SK-N-SH (cell line): ENCODE data around the gene SCAMP5.

ENCODE experiments used
- EP300 ChIP-seq, 2 experiments: IDR thresholded peaks; 2 replicates each; pipeline versions ENCODE4 v1.4.0 to v1.6.1; 2012; ENCODE audit warnings: borderline replicate concordance in 1 of 2, low read depth in 1 of 2, low read length in 1 of 2
- EZH2phosphoT487 ChIP-seq: fragments of 200-600 bp; sonication (generic); IDR thresholded peaks from 2 replicates; pipeline ENCODE4 v1.6.1; 2017; ENCODE audit warnings: low read depth, mixed run types, mild to moderate bottlenecking, antibody characterized with exemption, moderate library complexity, borderline replicate concordance
- RAD21 ChIP-seq: IDR thresholded peaks from 2 replicates; pipeline ENCODE4 v1.6.1; 2012; ENCODE audit warnings: mild to moderate bottlenecking, low read length
- SIN3A ChIP-seq: IDR thresholded peaks from 2 replicates; pipeline ENCODE4 v1.6.1; 2012; ENCODE audit warnings: low read depth, mild to moderate bottlenecking, low read length, moderate library complexity, borderline replicate concordance
- SMC3 ChIP-seq: IDR thresholded peaks from 2 replicates; pipeline ENCODE4 v1.6.1; 2012; ENCODE audit warnings: low read depth, low read length, improper control_type of control experiment
- TCF12 ChIP-seq: IDR thresholded peaks from 2 replicates; pipeline ENCODE4 v1.4.0; 2012
- TEAD4 ChIP-seq: IDR thresholded peaks from 2 replicates; pipeline ENCODE4 v1.4.0; 2012; ENCODE audit warnings: mild to moderate bottlenecking, borderline replicate concordance; ENCODE audit not compliant: insufficient read depth
- TF ChIP-seq, protein P1 (sequence below): fragments of 200-600 bp; sonication (generic); IDR thresholded peaks from 2 replicates; pipeline ENCODE4 v1.6.1; 2017; ENCODE audit warnings: antibody characterized with exemption, mild to moderate bottlenecking, moderate library complexity
- TF ChIP-seq, protein P2 (sequence below): IDR thresholded peaks from 2 replicates; pipeline ENCODE4 v1.4.0; 2012; ENCODE audit warnings: low read depth
- TF ChIP-seq, protein P3 (sequence below): IDR thresholded peaks from 2 replicates; pipeline ENCODE4 v1.6.1; 2012; ENCODE audit warnings: mild to moderate bottlenecking, low read depth, low read length, moderate library complexity

DNA sequence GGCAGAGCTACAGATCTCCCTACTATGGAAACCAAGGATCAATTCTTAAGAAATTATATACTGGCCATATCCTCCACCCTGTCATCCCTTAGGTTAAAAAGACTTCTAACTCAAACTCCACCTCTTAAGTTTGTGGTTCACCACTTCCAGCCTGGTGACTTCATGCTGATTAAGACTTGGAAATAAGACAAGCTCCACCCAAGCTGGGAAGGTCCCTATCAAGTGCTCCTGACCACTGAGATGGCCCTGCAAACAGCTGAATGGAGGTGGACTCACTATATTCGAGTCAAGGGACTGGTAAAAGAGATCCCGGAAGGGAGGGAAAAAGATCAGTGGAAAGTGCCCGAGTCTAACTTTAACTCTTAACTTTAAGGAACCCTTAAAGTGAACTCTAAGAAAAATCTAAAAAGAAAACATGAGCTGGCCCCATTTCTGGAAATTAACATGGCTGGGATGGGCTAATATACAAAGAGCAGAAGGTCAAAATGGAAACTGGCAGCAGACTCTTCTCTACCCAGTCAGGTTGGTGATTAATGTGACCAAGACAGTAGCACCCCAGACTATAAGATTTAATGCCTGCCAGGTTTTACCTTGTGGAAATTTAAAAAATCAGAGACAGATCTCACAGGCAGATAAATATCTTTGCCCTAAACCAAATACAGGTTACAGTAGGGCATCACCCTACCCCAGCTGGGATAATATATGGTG is 71.9 kb downstream of the SCAMP5 start:
- TF ChIP-seq, protein P1, sequence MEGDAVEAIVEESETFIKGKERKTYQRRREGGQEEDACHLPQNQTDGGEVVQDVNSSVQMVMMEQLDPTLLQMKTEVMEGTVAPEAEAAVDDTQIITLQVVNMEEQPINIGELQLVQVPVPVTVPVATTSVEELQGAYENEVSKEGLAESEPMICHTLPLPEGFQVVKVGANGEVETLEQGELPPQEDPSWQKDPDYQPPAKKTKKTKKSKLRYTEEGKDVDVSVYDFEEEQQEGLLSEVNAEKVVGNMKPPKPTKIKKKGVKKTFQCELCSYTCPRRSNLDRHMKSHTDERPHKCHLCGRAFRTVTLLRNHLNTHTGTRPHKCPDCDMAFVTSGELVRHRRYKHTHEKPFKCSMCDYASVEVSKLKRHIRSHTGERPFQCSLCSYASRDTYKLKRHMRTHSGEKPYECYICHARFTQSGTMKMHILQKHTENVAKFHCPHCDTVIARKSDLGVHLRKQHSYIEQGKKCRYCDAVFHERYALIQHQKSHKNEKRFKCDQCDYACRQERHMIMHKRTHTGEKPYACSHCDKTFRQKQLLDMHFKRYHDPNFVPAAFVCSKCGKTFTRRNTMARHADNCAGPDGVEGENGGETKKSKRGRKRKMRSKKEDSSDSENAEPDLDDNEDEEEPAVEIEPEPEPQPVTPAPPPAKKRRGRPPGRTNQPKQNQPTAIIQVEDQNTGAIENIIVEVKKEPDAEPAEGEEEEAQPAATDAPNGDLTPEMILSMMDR, result no peak
- TF ChIP-seq TCF12 (no peak), SIN3A (no peak), RAD21 (no peak), SMC3 (no peak), TEAD4 (no peak), EZH2phosphoT487 (no peak), EP300 (IDR thresholded peaks at IDR 0.05; ENCODE audit: borderline replicate concordance in 1 of 2, low read depth in 1 of 2, low read length in 1 of 2) (no peak)
- TF ChIP-seq, protein P2, sequence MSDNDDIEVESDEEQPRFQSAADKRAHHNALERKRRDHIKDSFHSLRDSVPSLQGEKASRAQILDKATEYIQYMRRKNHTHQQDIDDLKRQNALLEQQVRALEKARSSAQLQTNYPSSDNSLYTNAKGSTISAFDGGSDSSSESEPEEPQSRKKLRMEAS, result no peak
- TF ChIP-seq, protein P3, sequence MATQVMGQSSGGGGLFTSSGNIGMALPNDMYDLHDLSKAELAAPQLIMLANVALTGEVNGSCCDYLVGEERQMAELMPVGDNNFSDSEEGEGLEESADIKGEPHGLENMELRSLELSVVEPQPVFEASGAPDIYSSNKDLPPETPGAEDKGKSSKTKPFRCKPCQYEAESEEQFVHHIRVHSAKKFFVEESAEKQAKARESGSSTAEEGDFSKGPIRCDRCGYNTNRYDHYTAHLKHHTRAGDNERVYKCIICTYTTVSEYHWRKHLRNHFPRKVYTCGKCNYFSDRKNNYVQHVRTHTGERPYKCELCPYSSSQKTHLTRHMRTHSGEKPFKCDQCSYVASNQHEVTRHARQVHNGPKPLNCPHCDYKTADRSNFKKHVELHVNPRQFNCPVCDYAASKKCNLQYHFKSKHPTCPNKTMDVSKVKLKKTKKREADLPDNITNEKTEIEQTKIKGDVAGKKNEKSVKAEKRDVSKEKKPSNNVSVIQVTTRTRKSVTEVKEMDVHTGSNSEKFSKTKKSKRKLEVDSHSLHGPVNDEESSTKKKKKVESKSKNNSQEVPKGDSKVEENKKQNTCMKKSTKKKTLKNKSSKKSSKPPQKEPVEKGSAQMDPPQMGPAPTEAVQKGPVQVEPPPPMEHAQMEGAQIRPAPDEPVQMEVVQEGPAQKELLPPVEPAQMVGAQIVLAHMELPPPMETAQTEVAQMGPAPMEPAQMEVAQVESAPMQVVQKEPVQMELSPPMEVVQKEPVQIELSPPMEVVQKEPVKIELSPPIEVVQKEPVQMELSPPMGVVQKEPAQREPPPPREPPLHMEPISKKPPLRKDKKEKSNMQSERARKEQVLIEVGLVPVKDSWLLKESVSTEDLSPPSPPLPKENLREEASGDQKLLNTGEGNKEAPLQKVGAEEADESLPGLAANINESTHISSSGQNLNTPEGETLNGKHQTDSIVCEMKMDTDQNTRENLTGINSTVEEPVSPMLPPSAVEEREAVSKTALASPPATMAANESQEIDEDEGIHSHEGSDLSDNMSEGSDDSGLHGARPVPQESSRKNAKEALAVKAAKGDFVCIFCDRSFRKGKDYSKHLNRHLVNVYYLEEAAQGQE, result no peak
